SU-DHL-6 (cell line): ENCODE measurements around the gene SDK1.

Experiments used
- EZH2phosphoT487 ChIP-seq: fragments of 200-600 bp; sonication (generic), shearing (Covaris generic); conservative IDR thresholded peaks from 2 replicates; pipeline ENCODE4 v1.6.1; 2018; ENCODE audit warnings: mild to moderate bottlenecking, antibody characterized with exemption, low read length, moderate library complexity, mixed read lengths
- TF ChIP-seq, protein P1 (sequence below): fragments of 200-600 bp; sonication (generic); IDR thresholded peaks from one replicate; pipeline ENCODE4 v1.5.1; 2017; ENCODE audit warnings: antibody characterized with exemption, mild to moderate bottlenecking, low read length, moderate library complexity; ENCODE audit not compliant: insufficient read depth, poor library complexity, severe bottlenecking

DNA sequence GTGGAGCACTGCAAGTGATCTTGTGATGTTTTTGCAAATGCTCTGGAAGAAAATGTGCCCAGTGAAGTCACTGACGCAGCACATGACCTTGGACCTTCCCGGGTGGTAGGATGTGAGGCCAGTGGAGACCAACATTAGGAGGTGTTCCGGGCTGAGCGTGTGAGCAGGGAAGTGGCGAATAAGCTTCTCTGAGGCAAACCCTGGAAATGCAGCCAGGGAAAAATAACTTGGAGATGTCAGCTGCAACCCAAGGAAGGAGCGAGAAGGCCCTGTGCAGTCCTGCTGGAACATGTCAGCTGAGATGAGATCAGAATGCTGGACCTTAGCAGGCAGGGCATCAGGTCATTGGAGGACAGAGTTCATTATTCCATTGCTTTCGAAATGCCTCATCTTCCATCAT, 18.6 kb upstream of the SDK1 start:
- TF ChIP-seq, protein P1, sequence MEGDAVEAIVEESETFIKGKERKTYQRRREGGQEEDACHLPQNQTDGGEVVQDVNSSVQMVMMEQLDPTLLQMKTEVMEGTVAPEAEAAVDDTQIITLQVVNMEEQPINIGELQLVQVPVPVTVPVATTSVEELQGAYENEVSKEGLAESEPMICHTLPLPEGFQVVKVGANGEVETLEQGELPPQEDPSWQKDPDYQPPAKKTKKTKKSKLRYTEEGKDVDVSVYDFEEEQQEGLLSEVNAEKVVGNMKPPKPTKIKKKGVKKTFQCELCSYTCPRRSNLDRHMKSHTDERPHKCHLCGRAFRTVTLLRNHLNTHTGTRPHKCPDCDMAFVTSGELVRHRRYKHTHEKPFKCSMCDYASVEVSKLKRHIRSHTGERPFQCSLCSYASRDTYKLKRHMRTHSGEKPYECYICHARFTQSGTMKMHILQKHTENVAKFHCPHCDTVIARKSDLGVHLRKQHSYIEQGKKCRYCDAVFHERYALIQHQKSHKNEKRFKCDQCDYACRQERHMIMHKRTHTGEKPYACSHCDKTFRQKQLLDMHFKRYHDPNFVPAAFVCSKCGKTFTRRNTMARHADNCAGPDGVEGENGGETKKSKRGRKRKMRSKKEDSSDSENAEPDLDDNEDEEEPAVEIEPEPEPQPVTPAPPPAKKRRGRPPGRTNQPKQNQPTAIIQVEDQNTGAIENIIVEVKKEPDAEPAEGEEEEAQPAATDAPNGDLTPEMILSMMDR, result no peak
- no peak for TF ChIP-seq EZH2phosphoT487
